A673 (cell line): Measurements from ENCODE around the gene WASF2. TPM values are rescaled to one million over a fixed set of nuclear protein-coding genes. Genes with fewer than 3 reads are reported as not detected.
"Not testable (repeated sequence)": the region's sequence is repeated elsewhere in the genome, so short reads cannot be mapped to it uniquely, and the experiment has no call there.

Experiments
- BruUV-seq: library from RNA; stranded (reverse); fragments of 400-500 nt; replicated peaks from 2 replicates; lab custom pipeline; 2021; lab: Mats Ljungman, UMichigan
- CTCF ChIA-PET: fragments of 300-600 bp; sonication (Branson Sonifier 250); formaldehyde crosslinking; loops from one replicate; lab custom pipeline; 2022; ENCODE audit warnings: antibody characterized with exemption; lab: Charles Lee
- POLR2A ChIA-PET: fragments of 300-600 bp; sonication (Branson Sonifier 250); formaldehyde crosslinking; loops from one replicate; lab custom pipeline; 2022; ENCODE audit warnings: antibody characterized with exemption; ENCODE audit not compliant: low non-redundant PET; lab: Charles Lee
- DNase-seq: peaks from one replicate; pipeline ENCODE4 v3.0.0-alpha.2; 2015; ENCODE audit warnings: low spot score
- H3K27ac ChIP-seq: fragments of 200-600 bp; sonication (generic); 2 replicates; pipeline ENCODE4 v1.5.1; 2016; ENCODE audit warnings: mixed run types, low read depth, mild to moderate bottlenecking, mixed read lengths, antibody characterized with exemption, low read length; ENCODE audit not compliant: poor library complexity, severe bottlenecking
- H3K27me3 ChIP-seq: fragments of 200-600 bp; sonication (generic); replicated peaks from 2 replicates; pipeline ENCODE4 v1.6.1; 2017; ENCODE audit warnings: mixed run types, low read depth, mild to moderate bottlenecking, mixed read lengths, antibody characterized with exemption, low read length; ENCODE audit not compliant: insufficient read depth, poor library complexity
- H3K36me3 ChIP-seq: fragments of 200-600 bp; sonication (generic); 2 replicates; pipeline ENCODE4 v1.6.1; 2016; ENCODE audit warnings: mixed run types, mild to moderate bottlenecking, mixed read lengths, antibody characterized with exemption, low read length; ENCODE audit not compliant: insufficient read depth, poor library complexity, severe bottlenecking
- H3K4me1 ChIP-seq: fragments of 200-600 bp; sonication (generic); 2 replicates; pipeline ENCODE4 v1.6.1; 2017; ENCODE audit warnings: mixed run types, mild to moderate bottlenecking, mixed read lengths, antibody characterized with exemption, low read length; ENCODE audit not compliant: insufficient read depth, poor library complexity, severe bottlenecking
- H3K4me3 ChIP-seq: fragments of 200-600 bp; sonication (generic); 2 replicates; pipeline ENCODE4 v1.5.1; 2016; ENCODE audit warnings: low read depth, mixed run types, mild to moderate bottlenecking, mixed read lengths, low read length; ENCODE audit not compliant: poor library complexity, severe bottlenecking
- H3K9me3 ChIP-seq: fragments of 200-600 bp; sonication (generic); 2 replicates; pipeline ENCODE4 v1.6.1; 2016; ENCODE audit warnings: mixed run types, low read depth, mild to moderate bottlenecking, mixed read lengths, antibody characterized with exemption, low read length; ENCODE audit not compliant: poor library complexity, severe bottlenecking
- CTCF ChIP-seq: fragments of 300-800, 200-600 bp; sonication (generic); conservative IDR thresholded peaks from 2 replicates; pipeline ENCODE4 v1.5.1; 2017; ENCODE audit warnings: low read depth, mild to moderate bottlenecking, antibody characterized with exemption, low read length, moderate library complexity, mixed read lengths
- EZH2 ChIP-seq: fragments of 200-600 bp; sonication (generic); IDR thresholded peaks from 2 replicates; pipeline ENCODE4 v1.6.1; 2017; ENCODE audit warnings: borderline replicate concordance, low read depth, mild to moderate bottlenecking, mixed read lengths, antibody characterized with exemption, low read length; ENCODE audit not compliant: poor library complexity, severe bottlenecking
- intact Hi-C: fragments of 100-400 bp; cut with micrococcal nuclease; formaldehyde crosslinking; loops from one replicate; pipeline ENCODE4 v1.10.0; 2022; ENCODE audit not compliant: unreplicated experiment
- total RNA-seq: library from RNA; stranded (reverse); gene quantifications from 2 replicates; pipeline ENCODE4 v1.2.3, GENCODE V29; 2021

The WASF2 gene
- total RNA-seq, 1 experiment from 2014 or later = 133 TPM

GRCh38 chr1:27409669-27410068 is 80.3 kb downstream of the WASF2 start:
- DNase-seq = no peak
- Histone ChIP-seq H3K4me1 (no peaks in the 10 kb centered on the region), H3K9me3 (no peaks in the 10 kb centered on the region), H3K4me3 (no peak overlapping the region), H3K36me3 (peaks cover 67% of the 10 kb centered on the region), H3K27ac (no peak overlapping the region), H3K27me3 (no peaks in the 10 kb centered on the region)
- intact Hi-C loops = no loop called here
- BruUV-seq = no TSS peak
- POLR2A ChIA-PET = no interaction called here
- CTCF ChIA-PET = no interaction called here
- TF ChIP-seq EZH2 (no peak), CTCF (no peak)

- no TSS peak for BruUV-seq
- H3K4me1 ChIP-seq = no peaks in the 10 kb centered on the region
- ChIA-PET POLR2A (no interaction called here), CTCF (no interaction called here)
- H3K9me3 ChIP-seq = no peaks in the 10 kb centered on the region
- H3K4me3 ChIP-seq = no peak overlapping the region
- no peak for TF ChIP-seq CTCF
- H3K36me3 ChIP-seq = peaks cover 52% of the 10 kb centered on the region
- no peak for DNase-seq
- H3K27ac ChIP-seq = no peak overlapping the region
- intact Hi-C loops = no loop called here
- H3K27me3 ChIP-seq = no peaks in the 10 kb centered on the region
Observed at GRCh38 chr1:27408151-27408550, 81.8 kb downstream of the WASF2 start.

- POLR2A ChIA-PET, H3K27ac ChIP-seq, H3K4me3 ChIP-seq, H3K9me3 ChIP-seq, intact Hi-C loops, H3K27me3 ChIP-seq, BruUV-seq, CTCF ChIA-PET, DNase-seq, H3K4me1 ChIP-seq: not testable (repeated sequence)
- H3K36me3 ChIP-seq = peaks cover 38% of the 10 kb centered on the region
Observed at GRCh38 chr1:27406791-27407190, 83.2 kb downstream of the WASF2 start.

GRCh38 chr1:27406362-27406680 is 83.6 kb downstream of the WASF2 start:
- DNase-seq = no peak
- Histone ChIP-seq H3K4me3 (no peak overlapping the region), H3K36me3 (peaks cover 34% of the 10 kb centered on the region), H3K27me3 (no peaks in the 10 kb centered on the region), H3K4me1 (no peaks in the 10 kb centered on the region), H3K27ac (no peak overlapping the region), H3K9me3 (no peaks in the 10 kb centered on the region)
- TF ChIP-seq CTCF = no peak
- no peak for TF ChIP-seq EZH2
- no TSS peak for BruUV-seq
- ChIA-PET POLR2A (no interaction called here), CTCF (no interaction called here)
- intact Hi-C loops = no loop called here

DNA sequence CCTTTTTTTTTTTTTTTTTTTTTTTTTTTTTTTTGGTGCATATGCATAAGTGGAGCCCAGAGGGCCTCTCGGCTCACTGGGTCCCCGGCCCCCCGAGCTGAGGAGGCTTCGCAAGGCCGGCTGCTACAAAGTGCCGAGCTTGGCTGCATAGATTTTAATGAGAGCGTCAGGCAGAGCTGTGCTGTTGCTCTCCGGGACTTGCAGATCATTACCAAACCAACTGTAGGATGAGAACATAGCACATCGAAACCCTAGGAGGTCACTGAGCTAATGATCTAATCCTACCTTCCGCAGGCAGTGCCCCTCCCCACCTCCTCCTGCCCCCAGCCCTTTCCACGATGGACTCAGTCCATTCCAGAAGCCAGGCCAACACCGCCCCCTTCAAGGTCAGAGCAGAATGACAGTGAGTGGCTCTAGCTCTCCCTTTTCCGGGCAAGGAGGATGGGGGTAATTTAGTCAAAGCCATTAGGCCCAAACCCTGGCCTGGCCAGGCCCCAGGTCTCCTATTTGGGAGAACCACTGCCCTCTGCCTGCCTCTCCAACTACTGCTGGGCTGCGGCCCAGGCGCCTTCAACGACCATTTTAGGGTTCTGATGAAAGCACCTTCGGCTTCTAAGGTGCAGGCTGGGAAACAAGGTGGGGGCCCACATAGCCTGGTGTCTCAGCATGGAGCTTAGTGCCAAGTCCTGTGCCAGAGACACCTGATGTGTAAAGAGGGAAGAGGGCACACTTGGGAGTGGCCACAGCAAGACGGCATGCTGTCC is 84.2 kb downstream of the WASF2 start:
- H3K27me3 ChIP-seq, CTCF ChIA-PET, H3K4me3 ChIP-seq, H3K4me1 ChIP-seq, H3K27ac ChIP-seq, BruUV-seq, H3K9me3 ChIP-seq, POLR2A ChIA-PET, intact Hi-C loops, DNase-seq: not testable (repeated sequence)
- H3K36me3 ChIP-seq = peaks cover 29% of the 10 kb centered on the region
